Neural cell (in vitro differentiated cells): Measurements from ENCODE around the gene AGXT2.

Experiments used
- EP300 ChIP-seq: fragments of 450-650 bp; conservative IDR thresholded peaks from 2 replicates; pipeline ENCODE4 v1.6.1; 2014; ENCODE audit warnings: antibody characterized with exemption, mild to moderate bottlenecking, moderate library complexity; ENCODE audit not compliant: poor library complexity, severe bottlenecking
- EZH2 ChIP-seq: fragments of 200-600, 300-800 bp; shearing (Covaris generic), sonication (generic); IDR thresholded peaks from 2 replicates; pipeline ENCODE4 v1.6.1; 2014; ENCODE audit warnings: antibody characterized with exemption, low read length, borderline replicate concordance, mild to moderate bottlenecking; ENCODE audit not compliant: insufficient read depth, poor library complexity, severe bottlenecking
- POLR2AphosphoS5 ChIP-seq: IDR thresholded peaks from 2 replicates; pipeline ENCODE4 v1.6.1; 2012
- RAD21 ChIP-seq: fragments of 450-650 bp; conservative IDR thresholded peaks from 2 replicates; pipeline ENCODE4 v1.6.1; 2014; ENCODE audit warnings: antibody characterized with exemption, mild to moderate bottlenecking, moderate library complexity
- SMC3 ChIP-seq: fragments of 450-650 bp; conservative IDR thresholded peaks from 2 replicates; pipeline ENCODE4 v1.6.1; 2014; ENCODE audit warnings: antibody characterized with exemption, mild to moderate bottlenecking, moderate library complexity; ENCODE audit not compliant: poor library complexity
- TAF1 ChIP-seq: IDR thresholded peaks from 2 replicates; pipeline ENCODE4 v1.6.1; 2012; ENCODE audit warnings: low read depth
- TF ChIP-seq, protein P1 (sequence below): IDR thresholded peaks from 2 replicates; pipeline ENCODE4 v1.6.1; 2012; ENCODE audit warnings: borderline replicate concordance
- TF ChIP-seq, protein P2 (sequence below): fragments of 450-650 bp; IDR thresholded peaks from 2 replicates; pipeline ENCODE4 v1.5.1; 2014; ENCODE audit warnings: antibody characterized with exemption, mild to moderate bottlenecking, moderate library complexity; ENCODE audit not compliant: poor library complexity, severe bottlenecking

DNA sequence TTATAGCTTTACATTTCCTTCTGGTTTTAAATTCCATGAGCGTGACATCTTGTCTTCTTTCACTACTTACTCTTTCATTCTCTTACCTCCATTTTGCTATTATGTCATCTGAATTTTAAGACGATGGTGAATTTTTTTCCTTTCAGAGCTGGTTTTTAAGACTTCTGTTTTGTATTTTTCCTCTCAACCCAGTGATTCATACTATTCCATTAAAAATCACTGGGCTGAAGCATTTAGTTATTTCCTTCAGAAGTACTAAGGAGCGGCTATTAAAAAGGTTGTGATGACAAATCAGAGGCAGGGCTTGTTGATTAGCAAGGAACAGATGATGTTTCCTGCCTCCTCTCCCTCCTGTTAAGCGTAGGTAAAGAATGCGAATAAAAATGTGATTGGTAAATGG is 16.5 kb downstream of the AGXT2 start:
- TF ChIP-seq, protein P1, sequence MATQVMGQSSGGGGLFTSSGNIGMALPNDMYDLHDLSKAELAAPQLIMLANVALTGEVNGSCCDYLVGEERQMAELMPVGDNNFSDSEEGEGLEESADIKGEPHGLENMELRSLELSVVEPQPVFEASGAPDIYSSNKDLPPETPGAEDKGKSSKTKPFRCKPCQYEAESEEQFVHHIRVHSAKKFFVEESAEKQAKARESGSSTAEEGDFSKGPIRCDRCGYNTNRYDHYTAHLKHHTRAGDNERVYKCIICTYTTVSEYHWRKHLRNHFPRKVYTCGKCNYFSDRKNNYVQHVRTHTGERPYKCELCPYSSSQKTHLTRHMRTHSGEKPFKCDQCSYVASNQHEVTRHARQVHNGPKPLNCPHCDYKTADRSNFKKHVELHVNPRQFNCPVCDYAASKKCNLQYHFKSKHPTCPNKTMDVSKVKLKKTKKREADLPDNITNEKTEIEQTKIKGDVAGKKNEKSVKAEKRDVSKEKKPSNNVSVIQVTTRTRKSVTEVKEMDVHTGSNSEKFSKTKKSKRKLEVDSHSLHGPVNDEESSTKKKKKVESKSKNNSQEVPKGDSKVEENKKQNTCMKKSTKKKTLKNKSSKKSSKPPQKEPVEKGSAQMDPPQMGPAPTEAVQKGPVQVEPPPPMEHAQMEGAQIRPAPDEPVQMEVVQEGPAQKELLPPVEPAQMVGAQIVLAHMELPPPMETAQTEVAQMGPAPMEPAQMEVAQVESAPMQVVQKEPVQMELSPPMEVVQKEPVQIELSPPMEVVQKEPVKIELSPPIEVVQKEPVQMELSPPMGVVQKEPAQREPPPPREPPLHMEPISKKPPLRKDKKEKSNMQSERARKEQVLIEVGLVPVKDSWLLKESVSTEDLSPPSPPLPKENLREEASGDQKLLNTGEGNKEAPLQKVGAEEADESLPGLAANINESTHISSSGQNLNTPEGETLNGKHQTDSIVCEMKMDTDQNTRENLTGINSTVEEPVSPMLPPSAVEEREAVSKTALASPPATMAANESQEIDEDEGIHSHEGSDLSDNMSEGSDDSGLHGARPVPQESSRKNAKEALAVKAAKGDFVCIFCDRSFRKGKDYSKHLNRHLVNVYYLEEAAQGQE = no peak
- TF ChIP-seq SMC3 (no peak), EZH2 (no peak), EP300 (no peak), POLR2AphosphoS5 (no peak), TAF1 (no peak), RAD21 (no peak)
- TF ChIP-seq, protein P2, sequence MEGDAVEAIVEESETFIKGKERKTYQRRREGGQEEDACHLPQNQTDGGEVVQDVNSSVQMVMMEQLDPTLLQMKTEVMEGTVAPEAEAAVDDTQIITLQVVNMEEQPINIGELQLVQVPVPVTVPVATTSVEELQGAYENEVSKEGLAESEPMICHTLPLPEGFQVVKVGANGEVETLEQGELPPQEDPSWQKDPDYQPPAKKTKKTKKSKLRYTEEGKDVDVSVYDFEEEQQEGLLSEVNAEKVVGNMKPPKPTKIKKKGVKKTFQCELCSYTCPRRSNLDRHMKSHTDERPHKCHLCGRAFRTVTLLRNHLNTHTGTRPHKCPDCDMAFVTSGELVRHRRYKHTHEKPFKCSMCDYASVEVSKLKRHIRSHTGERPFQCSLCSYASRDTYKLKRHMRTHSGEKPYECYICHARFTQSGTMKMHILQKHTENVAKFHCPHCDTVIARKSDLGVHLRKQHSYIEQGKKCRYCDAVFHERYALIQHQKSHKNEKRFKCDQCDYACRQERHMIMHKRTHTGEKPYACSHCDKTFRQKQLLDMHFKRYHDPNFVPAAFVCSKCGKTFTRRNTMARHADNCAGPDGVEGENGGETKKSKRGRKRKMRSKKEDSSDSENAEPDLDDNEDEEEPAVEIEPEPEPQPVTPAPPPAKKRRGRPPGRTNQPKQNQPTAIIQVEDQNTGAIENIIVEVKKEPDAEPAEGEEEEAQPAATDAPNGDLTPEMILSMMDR = no peak
